GM18867 (cell line): ENCODE measurements around the gene PXDC1.
"Not testable (repeated sequence)": the region's sequence is repeated elsewhere in the genome, so short reads cannot be mapped to it uniquely, and the experiment has no call there.

Experiments used
- ATAC-seq: cut with Tn5 transposase; IDR thresholded peaks from one replicate; pipeline ENCODE4 v1.9.1; 2021; ENCODE audit warnings: mild to moderate bottlenecking, moderate library complexity; ENCODE audit not compliant: unreplicated experiment

PXDC1 gene

GRCh38 chr6:3764516-3765335 lies 13.2 kb upstream of the PXDC1 start:
- no peak for ATAC-seq

- ATAC-seq, result no peak
Measured at GRCh38 chr6:3762852-3763251, 11.3 kb upstream of the PXDC1 start.

GRCh38 chr6:3762359-3762758 lies 10.8 kb upstream of the PXDC1 start:
- no peak for ATAC-seq

- no peak for ATAC-seq
Measured at GRCh38 chr6:3761989-3762270, 10.4 kb upstream of the PXDC1 start.

GRCh38 chr6:3759646-3760232 lies 8.2 kb upstream of the PXDC1 start:
- no peak for ATAC-seq

GRCh38 chr6:3758842-3759144 lies 7.3 kb upstream of the PXDC1 start:
- no peak for ATAC-seq

- not testable (repeated sequence) for ATAC-seq
Measured at GRCh38 chr6:3757998-3758841, 6.7 kb upstream of the PXDC1 start.

- ATAC-seq, result no peak
Measured at GRCh38 chr6:3757241-3757641, 5.7 kb upstream of the PXDC1 start.

- ATAC-seq, result no peak
Measured at GRCh38 chr6:3756546-3756945, 5.0 kb upstream of the PXDC1 start.

GRCh38 chr6:3755637-3756545 lies 4.4 kb upstream of the PXDC1 start:
- ATAC-seq, result no peak

- no peak for ATAC-seq
Measured at GRCh38 chr6:3754776-3755175, 3.3 kb upstream of the PXDC1 start.

- not testable (repeated sequence) for ATAC-seq
Measured at GRCh38 chr6:3754032-3754725, 2.7 kb upstream of the PXDC1 start.

GRCh38 chr6:3753228-3753835 lies 1.8 kb upstream of the PXDC1 start:
- no peak for ATAC-seq

GRCh38 chr6:3752531-3753227 lies 1.2 kb upstream of the PXDC1 start:
- no peak for ATAC-seq

GRCh38 chr6:3751730-3752530 lies 417 bp upstream of the PXDC1 start:
- ATAC-seq, result peak; percentile 64

GRCh38 chr6:3750317-3751076 lies 1.0 kb downstream of the PXDC1 start:
- ATAC-seq, result no peak

GRCh38 chr6:3749977-3750316 lies 1.6 kb downstream of the PXDC1 start:
- ATAC-seq, result no peak
